D721Med (cell line): ENCODE measurements around the gene EEIG1.

Experiments
- DNase-seq: peaks from one replicate; pipeline ENCODE4 v3.0.0; 2011; ENCODE audit warnings: low spot score; ENCODE audit not compliant: insufficient read length
- FAIRE-seq: peaks from 2 replicates; lab custom pipeline; 2011; peaks lifted over from hg19 to GRCh38; lab: Jason Lieb, UNC
- TF ChIP-seq, protein P1 (sequence below): IDR thresholded peaks from 2 replicates; pipeline ENCODE4 v1.5.1; 2012; ENCODE audit warnings: mild to moderate bottlenecking, control low read depth; ENCODE audit not compliant: insufficient read depth; ENCODE audit errors: missing control alignments

EEIG1 gene

DNA sequence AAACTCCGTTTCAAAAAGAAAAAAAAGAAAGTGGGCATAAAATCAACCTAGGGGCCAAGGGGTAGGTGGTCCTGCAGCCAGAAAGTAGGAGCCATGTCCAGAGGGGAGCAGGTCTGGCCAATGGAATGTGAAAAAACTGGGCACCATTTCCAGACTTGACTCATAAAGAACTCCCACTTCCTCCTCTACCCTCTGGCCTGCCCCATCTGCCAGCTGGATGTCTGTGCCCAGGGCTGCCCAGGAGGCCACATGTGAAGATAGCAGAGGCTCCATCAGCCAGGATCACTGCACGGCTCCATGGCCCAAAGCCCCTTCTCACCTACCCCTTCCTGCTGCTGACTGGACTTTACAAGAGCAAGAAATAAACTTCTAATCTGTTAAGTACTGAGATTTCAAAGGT, 42.1 kb upstream of the EEIG1 start:
- DNase-seq = no peak
- TF ChIP-seq, protein P1, sequence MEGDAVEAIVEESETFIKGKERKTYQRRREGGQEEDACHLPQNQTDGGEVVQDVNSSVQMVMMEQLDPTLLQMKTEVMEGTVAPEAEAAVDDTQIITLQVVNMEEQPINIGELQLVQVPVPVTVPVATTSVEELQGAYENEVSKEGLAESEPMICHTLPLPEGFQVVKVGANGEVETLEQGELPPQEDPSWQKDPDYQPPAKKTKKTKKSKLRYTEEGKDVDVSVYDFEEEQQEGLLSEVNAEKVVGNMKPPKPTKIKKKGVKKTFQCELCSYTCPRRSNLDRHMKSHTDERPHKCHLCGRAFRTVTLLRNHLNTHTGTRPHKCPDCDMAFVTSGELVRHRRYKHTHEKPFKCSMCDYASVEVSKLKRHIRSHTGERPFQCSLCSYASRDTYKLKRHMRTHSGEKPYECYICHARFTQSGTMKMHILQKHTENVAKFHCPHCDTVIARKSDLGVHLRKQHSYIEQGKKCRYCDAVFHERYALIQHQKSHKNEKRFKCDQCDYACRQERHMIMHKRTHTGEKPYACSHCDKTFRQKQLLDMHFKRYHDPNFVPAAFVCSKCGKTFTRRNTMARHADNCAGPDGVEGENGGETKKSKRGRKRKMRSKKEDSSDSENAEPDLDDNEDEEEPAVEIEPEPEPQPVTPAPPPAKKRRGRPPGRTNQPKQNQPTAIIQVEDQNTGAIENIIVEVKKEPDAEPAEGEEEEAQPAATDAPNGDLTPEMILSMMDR = no peak
- FAIRE-seq = no peak

GRCh38 chr9:128021098-128021497, 40.3 kb upstream of the EEIG1 start:
- TF ChIP-seq, protein P1 = no peak
- no peak for FAIRE-seq

DNA sequence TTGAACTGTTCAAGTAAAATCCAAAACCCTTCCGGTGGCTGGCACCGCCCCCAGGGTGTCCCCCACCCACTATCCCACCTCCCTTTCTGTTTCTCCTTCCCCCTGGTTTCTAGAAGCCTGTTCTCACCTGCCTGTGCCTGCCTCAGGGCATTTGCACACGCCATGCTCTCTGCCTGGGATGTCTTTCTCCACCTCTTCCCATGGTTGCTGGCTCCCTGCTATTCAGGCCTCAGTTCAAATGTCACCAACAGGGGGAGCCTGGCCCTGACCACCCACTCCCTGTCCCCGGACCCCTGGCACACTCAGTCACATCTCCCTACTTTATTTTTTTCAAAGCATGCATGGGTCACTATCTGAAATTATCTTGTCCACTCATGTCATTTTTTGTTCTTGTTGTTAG, 39.9 kb upstream of the EEIG1 start:
- no peak for DNase-seq
- TF ChIP-seq, protein P1 = peak; percentile 5
- no peak for FAIRE-seq

More at GRCh38 chr9:128021098-128021497, 40.3 kb upstream of the EEIG1 start:
- DNase-seq = no peak

- no peak for DNase-seq
- TF ChIP-seq, protein P1 = no peak
- no peak for FAIRE-seq
Measured at GRCh38 chr9:128015696-128016095, 34.9 kb upstream of the EEIG1 start.

- TF ChIP-seq, protein P1 = no peak
- DNase-seq (no peak), FAIRE-seq (no peak)
Measured at GRCh38 chr9:128011071-128011817, 30.5 kb upstream of the EEIG1 start.

GRCh38 chr9:128009639-128010038, 28.9 kb upstream of the EEIG1 start:
- FAIRE-seq = no peak
- TF ChIP-seq, protein P1 = no peak
- DNase-seq = no peak

DNA sequence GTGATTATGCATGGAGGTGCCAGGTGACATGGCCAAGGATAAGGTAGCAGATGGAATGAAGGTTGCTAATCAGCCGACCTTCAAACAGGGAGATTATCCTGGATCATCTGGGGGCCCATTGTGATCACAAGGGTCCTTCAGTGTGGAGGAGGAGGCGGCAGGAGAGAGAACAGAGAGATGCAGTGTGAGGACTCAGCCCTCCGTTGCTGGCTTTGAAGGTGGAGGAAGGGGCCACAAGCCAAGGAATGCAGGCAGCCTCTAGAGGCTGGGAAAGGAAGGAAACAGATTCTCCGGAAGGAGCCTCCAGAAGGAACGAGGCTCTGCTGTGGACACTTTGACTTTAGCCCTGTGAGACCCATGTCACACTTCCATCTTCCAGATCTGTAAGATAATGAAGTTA, 27.4 kb upstream of the EEIG1 start:
- TF ChIP-seq, protein P1 = no peak
- no peak for DNase-seq
- no peak for FAIRE-seq
